Stimulated activated CD4-positive, alpha-beta T cell treated with anti-CD3 and anti-CD28 coated beads, Interleukin-4, amount 100 ng/mL, for 24 hours (primary cell): ENCODE results near the gene MRPL43.
"Not testable (repeated sequence)": the region's sequence is repeated elsewhere in the genome, so short reads cannot be mapped to it uniquely, and the experiment has no call there.

Experiments used
- DNase-seq: peaks from one replicate; pipeline ENCODE4 v3.0.0-alpha.2; 2020

The MRPL43 gene

DNA sequence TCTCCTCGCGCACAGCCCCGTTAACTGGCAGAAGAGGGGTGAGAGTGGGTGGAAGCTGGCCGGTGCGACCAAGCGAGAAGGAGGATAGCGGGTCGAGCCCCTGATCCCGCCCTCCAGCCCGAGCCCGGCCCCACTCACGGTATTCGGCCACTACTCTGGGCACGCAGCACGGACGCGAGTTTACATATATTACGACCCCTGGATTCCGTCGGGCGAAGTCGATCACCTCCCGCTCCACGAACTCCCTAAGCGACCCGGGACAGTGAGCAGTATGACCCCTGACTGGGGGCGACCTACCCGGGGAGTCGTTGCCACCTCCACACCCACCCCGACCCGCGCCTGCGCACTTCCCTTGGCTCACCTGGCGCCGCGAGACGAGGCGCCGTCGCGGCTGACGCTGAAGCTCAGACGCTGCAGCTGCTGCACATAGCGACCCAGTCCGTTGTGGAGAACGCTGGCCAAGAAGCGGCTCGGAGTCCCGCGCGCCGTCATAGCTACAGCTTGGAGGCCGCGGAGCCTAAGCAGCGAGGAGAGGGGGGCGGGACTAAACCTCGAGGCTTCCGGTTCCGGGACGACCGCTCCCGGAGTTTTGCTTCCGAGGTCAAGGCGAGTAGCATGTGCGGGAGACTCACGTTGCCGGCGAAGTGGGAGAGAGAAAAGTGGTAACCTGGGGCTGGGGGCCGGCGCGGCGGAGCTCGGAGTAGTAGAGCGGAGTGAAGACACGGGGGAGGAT, at the start of gene MRPL43, which contains the start of gene TWNK:
MRPL43 (minus strand) TSS at position 546 of the 733 bp plus-strand sequence; CDS start at position 492, 54 bp downstream.
TWNK (plus strand) TSS at position 592 of the 733 bp plus-strand sequence. CDS start 668 bp downstream, outside the sequence.
- DNase-seq: peak; percentile 90

DNA sequence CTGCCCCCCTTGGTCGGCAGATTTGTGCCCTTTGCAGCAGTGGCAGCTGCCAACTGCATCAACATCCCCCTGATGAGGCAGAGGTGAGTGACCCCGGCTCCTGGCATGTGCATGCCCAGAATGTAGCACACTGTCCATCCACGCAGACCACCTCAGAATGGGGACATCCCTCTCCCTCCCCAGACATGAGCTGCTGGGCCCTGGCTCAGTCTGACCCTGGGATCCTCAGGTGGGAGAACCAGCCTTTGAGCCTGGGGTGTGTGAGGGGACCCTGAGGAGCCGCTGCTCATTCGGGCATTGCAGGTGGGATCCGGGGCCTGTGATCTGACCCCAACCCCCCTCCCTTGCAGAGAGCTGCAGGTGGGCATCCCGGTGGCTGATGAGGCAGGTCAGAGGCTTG, 49.4 kb upstream of the MRPL43 start:
- DNase-seq: no peak

DNA sequence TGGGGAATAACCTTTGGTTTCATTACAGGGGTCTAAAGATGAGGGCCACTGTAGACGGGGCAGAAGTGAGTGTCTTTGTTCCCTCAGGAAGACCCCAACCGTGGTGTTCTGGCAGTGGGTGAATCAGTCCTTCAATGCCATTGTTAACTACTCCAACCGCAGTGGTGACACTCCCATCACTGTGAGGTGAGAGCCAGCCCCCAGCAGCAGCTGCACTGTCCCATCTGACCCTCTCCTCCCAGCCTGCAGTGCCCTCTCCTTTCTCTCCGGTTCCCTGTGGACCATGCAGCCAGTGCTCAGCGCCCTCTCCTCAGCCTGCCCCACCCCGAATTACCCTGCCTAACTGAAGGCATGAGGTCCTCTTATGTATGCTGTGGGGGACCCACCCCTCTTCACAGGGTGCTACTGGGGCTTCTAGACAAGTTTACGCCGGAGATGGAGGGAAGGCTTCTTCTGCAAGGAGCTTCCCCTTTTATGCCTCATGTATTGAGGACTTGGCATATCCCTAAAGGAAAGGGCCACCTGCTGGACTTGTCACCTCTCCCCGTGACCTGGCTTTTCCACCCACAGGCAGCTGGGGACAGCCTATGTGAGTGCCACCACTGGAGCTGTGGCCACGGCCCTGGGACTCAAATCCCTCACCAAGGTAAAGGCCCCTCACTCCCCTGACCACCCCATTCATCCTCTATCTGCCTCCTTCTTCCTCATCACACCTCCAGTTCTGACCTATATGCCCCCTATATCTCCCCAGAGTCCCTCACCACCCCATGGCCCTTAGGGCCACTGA, 48.8 kb upstream of the MRPL43 start:
- no peak for DNase-seq

DNA sequence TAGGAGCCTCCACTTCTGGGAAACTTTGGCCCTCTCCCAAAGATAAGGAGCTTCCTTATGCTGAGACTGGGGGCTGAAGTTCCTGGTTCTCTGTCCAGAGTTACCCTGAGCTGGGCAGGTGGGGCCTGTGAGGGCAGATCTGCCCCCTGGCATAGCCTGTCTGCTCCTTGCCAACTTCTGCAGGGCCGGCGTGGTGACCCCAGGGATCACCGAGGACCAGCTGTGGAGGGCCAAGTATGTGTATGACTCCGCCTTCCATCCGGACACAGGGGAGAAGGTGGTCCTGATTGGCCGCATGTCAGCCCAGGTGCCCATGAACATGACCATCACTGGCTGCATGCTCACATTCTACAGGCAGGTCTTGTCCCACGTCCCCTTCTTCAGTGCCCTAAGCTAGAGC, 48.0 kb upstream of the MRPL43 start:
- DNase-seq: no peak

DNA sequence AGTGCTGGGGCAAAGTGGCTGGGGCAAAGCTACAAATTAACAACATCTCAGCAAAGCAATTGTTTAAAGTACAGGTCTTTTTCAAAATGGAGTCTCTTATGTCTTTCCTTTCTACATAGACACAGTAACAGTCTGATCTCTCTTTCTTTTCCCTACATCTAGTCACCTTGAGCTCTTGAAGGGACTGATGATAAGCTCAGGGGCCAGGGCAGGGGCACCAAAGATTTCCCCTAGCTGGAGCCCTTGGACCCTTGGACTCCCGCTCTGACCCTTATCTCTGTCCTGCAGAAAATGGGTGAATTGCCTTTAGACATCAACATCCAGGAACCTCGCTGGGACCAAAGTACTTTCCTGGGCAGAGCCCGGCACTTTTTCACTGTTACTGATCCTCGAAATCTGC, 47.1 kb upstream of the MRPL43 start:
- DNase-seq: not testable (repeated sequence)

DNA sequence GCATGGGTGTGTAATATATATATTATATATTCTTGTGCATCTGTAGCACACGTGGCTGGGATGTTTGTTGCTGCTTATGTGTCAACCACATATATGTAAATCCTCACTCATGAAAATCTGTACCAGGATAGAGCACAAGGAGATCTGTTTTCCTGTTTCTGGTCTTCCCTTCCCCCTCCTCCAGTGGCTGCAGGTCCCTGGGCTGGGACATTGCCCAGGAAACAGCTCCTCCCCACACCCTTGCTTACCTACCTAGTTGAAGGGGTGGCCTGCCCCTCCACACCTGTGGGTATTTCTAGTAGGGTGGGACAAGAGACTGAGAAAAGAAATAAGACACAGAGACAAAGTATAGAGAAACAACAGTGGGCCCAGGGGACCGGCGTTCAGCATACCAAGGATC, 46.0 kb upstream of the MRPL43 start:
- no peak for DNase-seq

DNA sequence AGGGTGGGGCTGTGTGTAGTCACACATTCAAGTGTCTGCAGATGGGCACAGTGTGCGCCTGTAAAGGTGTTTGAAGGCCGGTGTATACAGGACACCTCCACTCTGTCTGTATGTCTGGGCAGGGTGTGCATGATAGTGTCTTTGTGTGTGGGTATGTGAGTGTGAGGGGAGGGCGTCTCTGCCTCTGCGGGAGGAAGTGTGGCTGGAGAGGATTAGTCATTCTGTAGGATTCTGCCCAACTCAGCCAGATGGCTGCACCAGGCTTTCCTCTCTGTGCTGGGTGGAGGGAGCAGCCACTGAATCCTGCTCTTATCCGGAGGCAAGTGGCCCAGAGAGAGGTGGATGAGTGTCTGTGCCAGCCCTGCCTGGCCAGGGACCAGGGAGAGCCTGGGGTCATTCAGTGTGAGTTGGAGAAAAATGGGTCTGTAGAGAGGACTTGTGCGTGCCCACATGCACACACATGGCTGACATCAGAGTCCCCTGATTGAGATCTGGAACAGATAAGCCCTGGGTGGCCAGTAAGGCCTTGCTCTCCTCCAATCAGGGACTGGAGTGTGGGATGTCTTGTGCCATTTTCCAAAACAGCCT, 45.4 kb upstream of the MRPL43 start:
- DNase-seq: peak; percentile 63

DNA sequence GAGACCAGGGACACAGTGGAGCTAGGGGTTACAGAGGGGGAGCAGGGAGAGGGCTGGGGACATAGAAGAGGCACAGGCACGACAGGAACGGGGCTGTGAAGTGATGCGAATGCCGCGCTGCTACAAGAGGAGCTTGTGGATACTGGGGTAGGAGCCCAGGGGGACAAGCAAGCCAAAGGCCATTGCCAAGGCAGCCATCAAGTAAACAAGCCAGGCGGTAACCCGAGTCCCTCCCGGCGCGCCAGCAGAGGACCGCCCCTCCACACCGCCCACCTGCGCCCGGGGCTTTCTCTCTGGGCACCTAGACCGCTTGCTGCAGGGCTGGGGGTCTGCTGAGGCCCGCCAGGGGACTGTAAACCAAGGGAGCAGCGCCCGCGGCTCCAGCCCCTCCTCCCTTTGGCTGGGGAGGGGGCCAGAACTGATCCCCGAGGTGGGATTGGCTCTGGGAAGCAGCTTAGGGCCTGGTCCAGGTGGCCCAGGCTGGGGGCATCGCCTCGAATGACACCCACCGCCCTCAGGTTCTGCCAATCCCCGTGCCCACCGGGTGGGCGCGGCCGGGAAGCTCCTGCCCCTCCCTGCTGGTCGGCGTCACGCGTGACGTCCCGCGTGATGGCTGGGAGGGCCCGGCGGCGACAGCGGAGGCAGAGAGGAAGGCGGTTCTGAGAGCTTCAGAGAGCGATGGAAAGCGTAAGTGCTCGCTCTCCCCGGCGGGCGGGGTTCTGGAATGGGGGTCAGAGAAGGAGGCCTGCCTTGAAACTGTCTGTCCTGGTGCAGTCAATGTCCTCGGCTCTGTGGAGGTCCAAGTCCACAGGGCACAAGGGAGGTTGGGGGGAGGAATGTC, 44.7 kb upstream of the MRPL43 start:
- DNase-seq: peak; percentile 74

DNA sequence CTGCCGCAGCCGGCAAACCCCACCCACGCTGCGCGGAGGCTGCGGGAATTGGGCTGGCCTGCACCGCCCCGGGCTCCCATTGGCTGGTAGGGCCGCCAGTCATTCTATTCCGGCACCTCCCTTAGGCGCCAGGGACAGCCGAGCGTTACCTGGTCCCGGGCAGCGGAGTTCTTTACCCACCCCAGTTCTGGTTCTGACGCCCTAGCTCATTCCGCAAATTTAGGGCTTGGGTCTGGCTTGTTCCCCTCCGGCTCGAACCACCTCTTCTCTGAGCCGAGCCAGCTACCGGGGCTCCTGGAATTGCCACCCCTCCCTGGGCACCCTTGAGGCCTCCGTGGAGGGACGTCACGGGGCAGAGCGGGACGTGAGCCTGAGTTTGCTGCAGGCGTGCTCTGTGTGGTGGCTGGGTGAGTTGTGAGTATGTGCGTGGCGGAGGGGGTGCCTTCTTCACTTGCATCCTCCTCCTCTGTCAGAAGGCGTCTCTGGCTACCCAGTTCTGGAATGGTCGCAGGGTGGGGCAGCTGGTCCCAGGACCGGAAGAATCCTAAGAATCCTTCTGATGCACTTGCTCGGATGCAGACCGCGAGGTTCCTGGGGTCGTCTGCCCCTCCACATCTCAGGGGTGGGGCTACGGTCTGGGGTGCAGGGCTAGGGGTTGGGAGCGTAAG, 44.0 kb upstream of the MRPL43 start, which contains the start of the genes PDZD7 and SFXN3:
PDZD7 (minus strand) TSS at position 2 of the 668 bp plus-strand sequence. CDS start 910 bp downstream, outside the sequence.
SFXN3 (plus strand) TSS at position 107 of the 668 bp plus-strand sequence. CDS start 3,461 bp downstream, outside the sequence.
- DNase-seq: peak; percentile 97

DNA sequence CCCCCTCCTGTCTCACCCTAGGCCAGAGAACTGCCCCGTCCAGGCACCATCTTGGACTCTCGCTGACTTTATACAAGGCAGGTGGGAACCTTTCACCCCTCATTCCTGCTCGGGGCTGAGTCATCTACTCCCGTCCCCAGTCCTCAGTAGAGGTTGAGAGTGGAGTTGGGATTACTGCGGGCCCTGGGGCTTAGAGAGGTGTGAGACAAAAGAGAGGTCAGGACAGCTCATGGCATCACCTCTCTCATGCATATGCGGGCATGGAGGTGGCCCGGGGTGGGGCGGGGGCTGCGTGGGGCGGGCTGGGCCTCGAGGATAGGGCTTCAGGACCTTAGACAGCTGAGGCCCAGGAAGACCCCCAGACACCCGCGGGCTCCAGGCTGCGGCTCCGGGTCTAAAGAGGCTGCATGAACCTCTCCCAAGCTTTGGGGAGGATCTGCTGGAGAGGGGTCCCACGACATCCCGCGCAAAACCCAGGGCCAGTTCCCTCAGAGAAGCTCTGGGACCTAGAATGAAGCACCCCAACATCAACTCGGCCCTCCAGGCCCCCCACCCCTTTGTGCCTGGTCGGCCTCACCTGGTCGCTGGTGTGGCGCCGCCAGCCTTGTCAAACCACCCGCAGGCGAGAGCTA, 43.3 kb upstream of the MRPL43 start:
- DNase-seq: no peak

DNA sequence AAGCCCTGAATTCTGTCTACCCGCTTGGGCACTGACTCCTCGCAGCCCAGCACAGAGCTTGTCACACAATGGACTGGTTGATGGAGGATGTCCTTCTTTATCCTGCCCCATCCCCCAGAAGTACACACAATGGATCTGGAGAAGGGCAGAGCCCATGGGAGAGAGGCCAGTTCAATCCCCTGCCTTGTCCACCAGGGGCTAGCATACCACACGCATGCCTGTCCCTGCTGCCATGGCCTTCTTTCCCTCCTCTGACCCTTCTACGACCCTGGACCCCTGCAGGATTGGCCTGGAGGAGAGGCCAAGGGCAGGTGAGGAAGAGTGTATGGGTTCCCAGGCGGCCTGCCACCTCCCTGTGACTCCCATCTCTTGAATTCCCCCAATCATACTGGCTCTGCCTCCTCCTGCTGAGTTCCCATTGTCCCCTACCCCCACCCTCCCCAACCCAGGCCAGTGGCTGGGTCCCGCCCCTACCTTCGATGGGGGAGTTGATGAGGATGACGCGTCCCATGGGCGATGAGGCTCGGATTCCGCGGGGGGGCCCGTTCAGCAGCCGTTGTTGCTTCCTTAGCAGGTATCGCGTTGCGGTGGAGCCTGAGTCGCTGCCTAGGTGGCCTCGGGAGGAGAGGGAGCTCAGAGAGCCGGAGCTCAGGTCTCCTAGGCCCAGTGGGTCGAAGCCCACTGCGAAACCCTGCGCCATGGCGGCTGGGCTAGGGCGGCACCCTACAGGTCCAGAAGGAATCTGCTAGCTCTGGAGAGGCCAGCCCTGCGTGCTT, 42.4 kb upstream of the MRPL43 start:
- DNase-seq: no peak

DNA sequence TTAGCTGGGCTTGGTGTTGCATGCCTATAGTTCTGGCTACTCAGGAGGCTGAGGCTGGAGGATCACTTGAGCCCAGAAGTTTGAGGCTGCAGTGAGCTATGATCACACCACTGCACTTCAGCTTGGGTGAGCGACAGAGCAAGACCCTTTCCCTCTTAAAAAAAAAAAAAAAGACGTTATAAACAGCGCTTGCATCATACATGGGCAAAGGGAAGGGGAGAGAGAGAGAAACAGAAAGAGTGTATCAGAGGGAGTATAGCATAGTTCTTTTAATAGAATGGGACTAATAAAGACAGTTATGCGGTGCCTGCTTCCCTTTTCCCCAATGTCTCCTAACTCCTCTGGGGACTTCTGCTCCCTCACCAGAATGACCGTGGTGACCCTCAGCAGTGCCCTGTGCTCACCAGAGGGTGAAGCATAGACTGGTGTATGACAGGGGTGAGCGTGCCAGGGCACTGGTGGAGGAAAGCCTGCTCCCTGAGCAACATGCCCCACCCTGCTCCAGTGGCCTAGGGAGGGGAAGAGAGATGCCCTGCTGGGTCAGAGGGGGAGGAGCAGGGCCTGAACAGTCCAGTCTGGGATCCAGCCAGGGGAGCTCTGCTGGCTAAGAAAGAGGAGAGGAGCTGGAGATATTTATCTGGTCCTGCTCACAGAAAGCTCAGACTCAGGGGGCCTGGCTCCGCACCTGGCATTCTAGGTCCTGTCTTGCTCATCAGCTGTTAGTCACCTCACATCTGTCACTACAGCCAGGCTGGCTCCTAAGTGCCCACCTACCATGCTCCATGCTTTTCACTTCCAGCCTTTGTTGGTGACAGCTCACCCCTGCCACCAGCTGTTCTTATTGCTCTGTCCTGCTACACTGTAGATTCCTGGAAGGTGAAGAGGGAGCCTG, 41.4 kb upstream of the MRPL43 start:
- no peak for DNase-seq

DNA sequence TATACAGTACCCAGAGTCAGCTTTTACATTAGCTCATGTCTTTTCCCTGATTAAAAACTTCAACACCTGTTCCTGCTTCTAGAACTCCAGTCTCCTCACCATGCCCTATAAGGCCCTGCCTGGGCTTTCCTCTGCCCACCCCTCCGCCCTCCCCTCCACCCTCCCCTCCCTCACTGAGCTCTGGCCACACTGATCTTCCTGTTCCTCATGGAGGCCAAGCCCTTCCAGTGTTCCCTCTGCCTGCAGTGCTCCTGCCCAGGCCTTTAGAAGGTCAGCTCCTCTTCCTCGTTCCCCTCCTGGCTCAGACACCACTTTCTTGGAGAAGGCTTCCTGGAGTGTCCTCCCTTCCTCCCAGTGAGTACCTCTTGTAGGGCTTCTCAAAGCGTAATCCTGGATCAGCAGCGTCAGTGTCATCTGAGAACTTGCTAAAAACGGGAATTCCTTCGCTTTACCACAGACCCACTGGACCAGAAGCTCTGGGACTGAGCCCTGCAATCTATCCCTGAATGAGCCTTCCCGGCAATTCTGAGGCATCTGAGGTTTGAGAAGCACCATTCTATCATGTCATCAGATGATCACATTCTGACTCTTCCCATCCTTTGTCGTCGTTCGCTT, 39.9 kb upstream of the MRPL43 start:
- DNase-seq: no peak

DNA sequence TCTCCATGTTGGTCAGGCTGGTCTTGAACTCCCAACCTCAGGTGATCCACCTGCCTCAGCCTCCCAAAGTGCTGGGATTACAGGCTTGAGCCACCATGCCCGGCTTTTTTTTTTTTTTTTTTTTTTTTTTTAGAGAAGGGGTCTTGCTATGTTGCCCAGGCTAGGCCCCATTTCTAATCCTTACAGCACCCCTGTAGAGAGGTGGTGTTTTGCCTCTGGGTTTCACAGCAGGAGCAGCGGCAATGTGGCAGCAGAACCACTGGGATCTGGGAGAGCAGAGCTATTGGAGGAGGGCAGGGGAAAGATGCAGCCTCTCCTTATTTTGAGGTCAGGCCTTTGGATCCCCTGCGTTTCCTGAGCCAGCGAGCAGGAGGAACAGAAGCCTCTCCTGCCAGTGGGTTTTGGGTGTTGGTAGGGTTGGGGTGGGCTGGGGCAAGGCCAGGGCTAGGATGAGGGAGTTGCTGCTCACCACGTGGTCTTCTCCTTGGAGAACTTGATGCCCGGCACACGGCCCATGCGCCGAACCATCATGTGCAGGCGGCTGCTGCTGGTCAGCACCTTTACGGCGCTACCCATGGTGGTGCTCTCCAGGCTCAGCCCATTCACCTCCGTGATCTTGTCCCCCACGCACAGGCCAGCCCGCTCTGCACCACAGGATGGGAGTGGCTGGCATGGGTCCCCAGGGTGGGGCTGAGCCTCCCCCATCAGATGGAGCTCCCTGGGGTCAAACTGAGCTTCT, 35.8 kb upstream of the MRPL43 start:
- DNase-seq: no peak

DNA sequence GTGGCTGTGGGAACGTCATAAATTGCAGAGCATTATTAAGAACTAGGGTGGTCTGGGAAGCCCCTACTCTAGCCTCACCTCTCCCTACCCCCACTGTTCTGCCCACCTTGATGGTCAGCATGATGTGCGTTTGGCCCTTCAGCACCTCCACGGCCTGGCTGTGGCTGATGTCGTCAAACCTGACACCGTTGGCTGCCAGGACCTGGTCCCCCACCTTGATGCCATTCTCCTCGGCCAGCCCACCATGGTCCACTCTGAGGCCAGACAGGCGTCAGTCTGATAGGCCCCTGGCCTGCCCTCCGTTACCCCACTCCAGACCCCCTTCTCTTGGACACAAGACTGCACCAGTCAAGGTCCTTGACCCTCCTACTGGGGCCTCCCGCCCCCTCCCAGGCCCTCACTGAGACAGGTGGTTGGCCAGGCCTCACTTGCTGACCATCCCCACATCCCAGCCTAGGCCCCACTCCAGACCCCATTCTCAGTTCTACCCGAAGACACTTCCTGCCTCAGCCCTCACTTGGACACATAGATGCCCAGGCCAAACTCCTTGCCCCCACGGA, 34.5 kb upstream of the MRPL43 start:
- DNase-seq: no peak

DNA sequence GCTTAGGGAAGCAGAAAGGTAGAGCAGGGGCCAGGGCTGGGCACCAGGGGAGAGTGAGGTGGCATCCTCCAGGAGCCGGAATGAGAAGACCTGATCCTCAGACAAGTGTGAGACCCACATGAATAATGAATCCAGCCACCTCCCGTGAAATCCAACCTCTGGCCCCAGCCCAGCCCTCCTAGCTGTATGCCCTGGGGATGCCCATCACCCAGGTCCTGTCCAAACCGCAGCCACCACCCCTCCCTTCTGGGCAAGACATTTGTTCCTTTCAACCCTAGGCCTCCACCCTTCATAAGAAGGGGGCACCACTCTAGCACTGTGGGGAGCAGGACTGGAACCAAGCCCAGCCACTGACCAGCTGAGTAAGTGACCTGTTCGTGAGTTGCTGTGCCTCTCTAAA, 33.9 kb upstream of the MRPL43 start:
- DNase-seq: no peak

DNA sequence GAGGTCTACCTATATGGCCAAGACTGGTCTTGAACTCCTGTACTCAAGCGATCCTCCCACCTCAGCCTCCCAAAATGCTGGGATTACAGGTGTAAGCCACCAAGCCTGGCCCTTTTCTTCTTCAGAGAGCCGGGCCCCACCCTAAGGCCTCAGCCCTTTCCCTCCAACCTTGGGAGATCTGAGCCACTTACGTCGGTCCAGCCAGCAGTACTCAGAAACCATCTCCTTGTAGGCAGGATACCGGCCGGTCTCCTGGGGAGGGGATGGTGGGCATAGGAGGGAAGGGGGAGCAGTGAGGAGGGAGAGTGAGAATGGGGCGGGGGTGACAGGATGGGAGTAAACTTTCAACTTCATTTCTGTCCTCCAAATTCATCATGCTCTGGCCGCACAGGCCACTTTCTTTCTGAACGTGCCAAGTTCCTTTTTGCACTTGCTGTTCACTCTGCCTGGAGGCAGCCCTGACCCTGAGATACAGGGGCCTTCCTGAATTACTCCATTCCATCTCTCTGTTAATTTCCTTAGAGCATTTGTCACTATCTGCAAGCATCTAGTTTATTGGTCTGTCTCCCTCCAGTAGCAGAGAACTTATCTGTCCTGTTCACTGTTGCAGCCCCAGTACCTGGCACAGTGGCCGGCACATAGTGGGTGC, 33.3 kb upstream of the MRPL43 start:
- no peak for DNase-seq

DNA sequence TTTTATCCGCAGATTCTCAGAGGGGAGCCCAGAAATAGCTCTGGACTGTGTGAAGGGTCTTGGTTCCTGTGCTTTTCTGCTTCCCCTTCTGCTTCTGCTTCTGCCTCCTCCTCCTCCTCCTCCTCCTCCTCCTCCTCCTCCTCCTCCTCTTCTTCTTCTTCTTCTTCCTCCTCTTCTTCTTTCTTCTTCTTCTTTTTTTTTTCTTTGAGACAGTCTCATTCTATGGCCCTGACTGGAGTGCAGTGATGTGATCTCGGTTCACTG, 32.1 kb upstream of the MRPL43 start:
- DNase-seq: no peak
